H54 (cell line): ENCODE results near the gene APBB2.

Experiments
- DNase-seq: peaks from one replicate; pipeline ENCODE4 v3.0.0; 2011; ENCODE audit warnings: low spot score, mixed read lengths; ENCODE audit not compliant: insufficient read length
- FAIRE-seq: peaks from 3 replicates; lab custom pipeline; 2011; peaks lifted over from hg19 to GRCh38; lab: Jason Lieb, UNC
- POLR2A ChIP-seq: IDR thresholded peaks from 2 replicates; pipeline ENCODE4 v1.6.1; 2011; ENCODE audit warnings: low read depth, mild to moderate bottlenecking, low read length

The APBB2 gene

DNA sequence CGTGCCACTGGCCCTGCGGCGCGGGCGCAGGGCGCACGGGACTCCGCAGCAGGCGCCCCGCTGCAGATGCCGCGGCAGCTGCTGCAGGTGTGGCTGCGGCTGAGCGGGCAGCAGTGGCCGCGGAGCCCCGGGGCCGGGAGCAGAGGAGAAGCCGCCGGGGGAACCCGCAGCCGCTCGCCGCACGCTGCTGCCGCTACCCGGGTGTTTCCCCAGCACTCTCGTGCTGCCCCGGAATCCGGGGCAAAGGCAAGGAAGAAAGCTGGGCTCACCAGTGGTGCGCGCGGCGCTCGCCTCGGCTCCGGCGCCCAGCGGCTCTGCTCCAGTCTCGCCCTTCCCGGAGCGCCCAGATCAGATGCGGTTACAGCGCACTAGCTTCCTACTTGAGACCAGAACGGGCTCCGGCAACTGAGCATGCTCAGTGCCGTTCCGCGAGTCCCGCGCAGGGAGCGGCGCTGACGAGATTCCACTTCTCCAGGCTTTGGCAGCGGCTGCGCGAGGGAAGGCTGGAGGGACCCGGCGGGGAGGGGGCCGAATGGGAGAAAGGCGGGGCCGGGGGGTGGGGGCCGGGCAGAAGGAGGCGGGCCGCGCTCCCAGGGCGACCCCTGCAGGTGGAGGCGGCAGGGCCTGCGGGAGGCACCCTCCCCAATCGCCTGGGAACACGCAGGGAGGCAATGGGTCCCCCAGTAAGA, at the start of gene APBB2:
Gene APBB2, minus strand, starts transcription at position 407 of the 689 bp plus-strand sequence. CDS start 181,288 bp downstream, outside the sequence.
- DNase-seq (peak; percentile 77), FAIRE-seq (no peak)
- TF ChIP-seq POLR2A: peak; percentile 69

GRCh38 chr4:41262198-41262597, 47.9 kb upstream of the APBB2 start:
- TF ChIP-seq POLR2A: no peak
- DNase-seq: no peak
- FAIRE-seq: no peak

GRCh38 chr4:41260116-41260733, 45.9 kb upstream of the APBB2 start:
- no peak for FAIRE-seq
- TF ChIP-seq POLR2A: no peak
- no peak for DNase-seq

DNA sequence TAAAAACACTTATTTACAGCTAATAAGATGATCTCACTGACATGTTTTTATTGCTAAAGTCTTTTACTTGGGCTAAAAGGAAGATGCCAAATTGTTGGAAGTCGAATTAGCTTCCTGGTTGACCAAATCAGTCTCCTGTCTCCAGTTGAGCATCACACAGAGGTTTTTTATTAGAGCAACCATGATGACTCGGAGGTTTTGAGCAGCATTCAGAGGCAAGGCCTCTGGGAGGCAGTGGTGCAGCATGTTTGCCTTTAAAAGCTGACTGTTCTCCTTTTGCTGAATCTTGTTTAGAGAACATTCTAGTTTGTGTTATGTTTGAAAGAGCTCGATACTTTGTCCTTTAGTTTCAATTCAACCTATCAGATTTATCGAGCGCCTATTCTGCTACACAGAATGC, 44.4 kb upstream of the APBB2 start:
- DNase-seq (no peak), FAIRE-seq (no peak)
- TF ChIP-seq POLR2A: no peak

GRCh38 chr4:41257906-41258305, 43.6 kb upstream of the APBB2 start:
- TF ChIP-seq POLR2A: no peak
- FAIRE-seq (no peak), DNase-seq (no peak)

DNA sequence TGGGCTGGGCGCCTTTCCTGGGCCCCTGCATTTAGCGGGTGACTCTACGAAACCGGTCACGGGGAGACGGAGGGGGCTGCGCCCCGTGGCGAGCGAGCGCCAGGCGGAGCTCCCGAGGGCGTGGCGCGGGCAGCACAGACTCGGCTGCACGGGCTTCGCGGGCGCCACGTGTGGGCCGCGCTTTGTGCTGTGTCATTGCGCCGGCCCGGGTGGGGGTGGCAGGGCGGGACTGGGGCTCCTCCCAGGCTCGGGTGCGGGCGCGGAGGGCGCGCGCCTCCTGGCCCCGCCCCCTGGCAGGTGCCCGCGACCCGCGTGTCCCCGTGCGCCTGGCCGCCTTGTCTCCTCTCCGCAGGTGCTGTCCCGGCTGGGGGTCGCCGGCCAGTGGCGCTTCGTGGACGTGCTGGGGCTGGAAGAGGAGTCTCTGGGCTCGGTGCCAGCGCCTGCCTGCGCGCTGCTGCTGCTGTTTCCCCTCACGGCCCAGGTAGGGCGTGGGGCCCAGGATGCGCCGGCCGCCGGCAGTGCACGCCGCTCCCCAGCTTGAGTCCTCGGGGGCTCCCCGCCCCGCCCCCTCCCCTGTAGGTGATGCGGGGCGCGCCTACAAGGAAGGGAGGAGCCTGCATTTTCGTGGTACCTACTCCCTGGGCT, 43.0 kb upstream of the APBB2 start:
- peak; percentile 51; the same call in 1 of the 2 replicates for TF ChIP-seq POLR2A
- peak; percentile 60 for DNase-seq
- FAIRE-seq: no peak

GRCh38 chr4:41256740-41257256, 42.5 kb upstream of the APBB2 start, which contains the start of gene UCHL1:
UCHL1 (plus strand) TSS chr4:41256928; CDS start chr4:41256977, 49 bp downstream.
- FAIRE-seq (no peak), DNase-seq (peak; percentile 61)
- peak; percentile 94 for TF ChIP-seq POLR2A

GRCh38 chr4:41256131-41256739, 41.9 kb upstream of the APBB2 start:
- no peak for TF ChIP-seq POLR2A
- DNase-seq (peak; percentile 7), FAIRE-seq (no peak)

- FAIRE-seq (no peak), DNase-seq (no peak)
- TF ChIP-seq POLR2A: no peak
These were observed 31.6 kb upstream of the APBB2 start for GRCh38 chr4:41245983-41246382.

DNA sequence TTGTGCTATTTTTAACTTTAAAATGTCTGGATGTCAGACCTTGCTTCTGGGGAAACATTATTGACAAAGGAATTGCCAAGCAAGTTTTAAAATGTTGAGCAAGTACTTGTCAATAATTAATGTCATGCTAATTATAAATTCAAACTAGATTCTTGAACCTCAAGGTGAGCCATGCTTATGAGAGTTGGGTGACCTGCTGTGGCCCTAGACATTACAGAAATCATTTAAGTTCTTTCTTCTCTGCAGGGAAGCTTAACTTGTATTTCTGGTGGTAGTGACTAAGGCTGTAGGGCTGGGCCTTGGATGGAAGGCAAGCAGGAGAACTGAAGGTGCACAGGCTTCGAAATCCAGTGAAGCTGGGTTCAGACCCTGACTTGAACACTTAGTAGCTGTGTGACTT, 27.6 kb upstream of the APBB2 start:
- FAIRE-seq (no peak), DNase-seq (no peak)
- TF ChIP-seq POLR2A: no peak

GRCh38 chr4:41236508-41236907, 22.2 kb upstream of the APBB2 start:
- no peak for FAIRE-seq

DNA sequence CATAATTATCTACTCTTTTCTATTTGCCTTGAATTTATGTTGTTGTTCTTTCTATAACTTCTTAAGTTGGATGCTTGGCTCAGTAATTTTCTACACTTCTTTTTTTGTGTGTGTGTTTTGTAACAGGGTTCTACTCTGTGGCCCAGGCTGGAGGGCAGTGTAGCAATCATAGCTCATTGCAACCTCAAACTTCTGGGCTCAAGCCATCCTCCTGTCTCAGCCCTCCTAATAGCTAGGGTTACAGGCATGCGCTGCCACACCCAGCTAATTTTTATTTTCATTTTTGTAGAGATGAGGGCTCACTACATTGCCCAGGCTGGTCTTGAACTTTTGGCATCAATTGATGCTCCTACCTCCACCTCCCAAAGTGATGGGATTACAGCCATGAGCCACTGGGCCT, 21.7 kb upstream of the APBB2 start:
- FAIRE-seq: no peak
- TF ChIP-seq POLR2A: no peak
- DNase-seq: no peak

More at GRCh38 chr4:41236508-41236907, 22.2 kb upstream of the APBB2 start:
- no peak for DNase-seq
- TF ChIP-seq POLR2A: no peak

DNA sequence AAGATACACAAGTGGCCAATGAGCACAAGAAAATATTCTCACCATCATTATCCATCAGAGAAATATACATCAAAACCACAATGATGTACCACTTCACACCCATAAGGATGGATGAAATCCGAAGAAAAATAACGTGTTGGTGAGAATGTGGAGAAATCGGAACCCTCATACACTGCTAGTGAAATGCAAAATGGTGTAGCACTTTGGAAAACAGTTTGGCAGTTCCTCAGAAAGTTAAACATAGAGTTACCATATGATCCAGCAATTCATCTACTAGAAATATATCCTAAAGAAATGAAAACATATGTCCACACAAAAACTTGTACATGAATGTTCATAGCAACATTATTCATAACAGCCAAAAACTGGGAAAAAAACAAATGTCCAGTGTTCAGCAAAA, 18.5 kb upstream of the APBB2 start:
- FAIRE-seq: no peak
- no peak for DNase-seq
- TF ChIP-seq POLR2A: no peak

DNA sequence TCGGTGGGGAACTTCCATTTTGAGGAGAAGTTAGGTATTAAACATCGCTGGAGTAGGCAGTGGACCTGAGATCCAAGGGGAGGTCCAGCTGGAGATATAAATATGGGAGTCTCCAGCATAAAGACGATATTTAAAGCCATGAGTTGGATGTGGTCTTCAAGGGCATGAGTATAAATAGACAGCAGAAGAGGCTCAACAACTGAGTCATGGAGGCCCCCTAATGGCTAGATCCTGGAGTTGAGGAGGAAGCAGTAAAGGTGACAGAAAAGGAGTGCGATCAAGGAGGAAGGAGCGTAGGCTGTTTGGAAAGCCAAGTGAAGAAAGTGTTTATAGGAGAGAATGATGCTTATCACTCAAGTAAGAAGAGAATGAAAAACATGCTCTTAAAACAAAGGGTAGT, 18.1 kb upstream of the APBB2 start:
- FAIRE-seq: no peak
- DNase-seq: no peak
- no peak for TF ChIP-seq POLR2A
